Superior temporal gyrus (tissue), 1 donor: ENCODE measurements around the gene PODXL2.

Source experiments
- DNase-seq: peaks from one replicate; pipeline ENCODE4 v3.0.0-alpha.2; 2016; ENCODE audit errors: extremely low spot score

Gene PODXL2

GRCh38 chr3:127658234-127658633 is 29.2 kb downstream of the PODXL2 start:
- DNase-seq = no peak

GRCh38 chr3:127660621-127661251 is 31.8 kb downstream of the PODXL2 start:
- no peak for DNase-seq

- no peak for DNase-seq
Measured at GRCh38 chr3:127661600-127661999, 32.6 kb downstream of the PODXL2 start.

GRCh38 chr3:127662001-127662469 is 33.0 kb downstream of the PODXL2 start:
- DNase-seq = no peak

GRCh38 chr3:127663151-127663550 is 34.2 kb downstream of the PODXL2 start:
- DNase-seq = no peak

GRCh38 chr3:127665165-127665564 is 36.2 kb downstream of the PODXL2 start:
- DNase-seq = no peak

GRCh38 chr3:127665586-127665985 is 36.6 kb downstream of the PODXL2 start:
- DNase-seq = no peak

- no peak for DNase-seq
Measured at GRCh38 chr3:127666676-127667075, 37.7 kb downstream of the PODXL2 start.

GRCh38 chr3:127667119-127667681 is 38.2 kb downstream of the PODXL2 start:
- DNase-seq = no peak

GRCh38 chr3:127668906-127669305 is 39.9 kb downstream of the PODXL2 start:
- DNase-seq = no peak

- no peak for DNase-seq
Measured at GRCh38 chr3:127669541-127670228, 40.7 kb downstream of the PODXL2 start.

GRCh38 chr3:127670229-127670559 is 41.2 kb downstream of the PODXL2 start:
- DNase-seq = no peak

- DNase-seq = no peak
Measured at GRCh38 chr3:127670761-127671522, 42.0 kb downstream of the PODXL2 start.

GRCh38 chr3:127671523-127672428 is 42.8 kb downstream of the PODXL2 start:
- no peak for DNase-seq

GRCh38 chr3:127672429-127673190 is 43.6 kb downstream of the PODXL2 start, which contains the start of gene ABTB1:
TSS of gene ABTB1 (plus strand) at chr3:127672952. CDS start at chr3:127673026, 74 bp downstream.
- DNase-seq = peak; percentile 66

GRCh38 chr3:127673191-127674100 is 44.5 kb downstream of the PODXL2 start:
- DNase-seq = no peak

GRCh38 chr3:127674101-127674721 is 45.2 kb downstream of the PODXL2 start:
- DNase-seq = no peak

- DNase-seq = no peak
Measured at GRCh38 chr3:127674790-127675189, 45.8 kb downstream of the PODXL2 start.
